Superior temporal gyrus (tissue), 1 donor: Measurements from ENCODE around the gene KRTAP1-5.
"Not testable (repeated sequence)": the region's sequence is repeated elsewhere in the genome, so short reads cannot be mapped to it uniquely, and the experiment has no call there.

Experiments used
- DNase-seq: peaks from one replicate; pipeline ENCODE4 v3.0.0-alpha.2; 2016; ENCODE audit errors: extremely low spot score

Gene KRTAP1-5

DNA sequence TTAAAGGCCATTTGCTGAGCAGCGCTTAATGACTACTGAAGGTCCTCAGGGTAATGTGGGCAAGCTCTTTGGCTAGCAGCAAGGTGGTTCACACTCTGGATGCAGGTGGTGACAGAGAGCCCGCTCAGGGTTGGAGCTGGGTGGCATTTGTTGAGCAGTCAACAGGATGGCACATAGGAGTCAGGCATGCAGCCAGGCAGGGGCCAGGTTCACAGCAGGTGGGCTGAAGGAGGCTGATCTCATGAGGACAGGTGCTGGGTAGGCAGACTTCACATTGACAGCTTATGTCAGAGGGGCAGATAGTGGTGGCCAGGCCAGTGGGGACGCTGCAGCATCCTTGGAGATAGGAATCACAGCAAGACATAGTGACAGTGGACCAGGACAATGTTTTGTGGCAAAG is 22.6 kb downstream of the KRTAP1-5 start:
- no peak for DNase-seq

DNA sequence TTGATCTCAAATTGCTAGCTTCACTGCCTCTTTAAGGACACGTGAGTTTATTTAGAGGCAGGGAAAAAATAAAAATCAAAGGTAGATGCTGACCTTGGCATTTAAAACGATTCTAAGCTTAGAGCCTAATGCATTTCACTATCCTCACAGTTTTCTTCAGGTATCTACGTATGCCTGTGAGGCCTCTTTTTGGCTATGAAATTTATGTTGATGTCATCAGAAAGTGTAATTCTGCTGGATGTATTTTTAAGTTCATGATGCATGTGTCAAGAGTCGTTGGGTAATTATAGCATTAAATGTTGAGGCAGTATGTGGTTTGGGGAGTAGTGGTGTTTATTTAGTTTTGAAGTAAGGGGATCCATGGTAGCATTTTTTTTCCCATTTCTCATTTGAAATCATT is 23.1 kb downstream of the KRTAP1-5 start:
- no peak for DNase-seq

DNA sequence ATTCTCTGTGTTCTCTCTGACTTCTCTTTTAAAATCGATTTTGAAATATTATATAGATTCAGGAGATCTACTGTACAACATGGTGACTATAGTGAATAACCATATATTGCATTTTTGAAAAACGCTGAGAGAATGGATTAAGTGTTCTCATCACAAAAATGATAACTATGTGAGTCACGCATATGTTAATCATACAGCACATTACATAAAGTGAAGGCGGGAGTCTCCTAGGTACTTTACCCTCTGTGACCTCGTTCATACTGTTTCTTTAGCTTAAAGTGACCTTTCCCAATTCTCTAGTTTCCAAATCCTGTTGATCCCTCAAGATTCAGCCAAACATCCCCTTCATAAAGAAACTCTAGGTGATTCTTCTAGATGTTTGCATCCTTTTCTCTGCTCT is 24.2 kb downstream of the KRTAP1-5 start:
- no peak for DNase-seq

DNA sequence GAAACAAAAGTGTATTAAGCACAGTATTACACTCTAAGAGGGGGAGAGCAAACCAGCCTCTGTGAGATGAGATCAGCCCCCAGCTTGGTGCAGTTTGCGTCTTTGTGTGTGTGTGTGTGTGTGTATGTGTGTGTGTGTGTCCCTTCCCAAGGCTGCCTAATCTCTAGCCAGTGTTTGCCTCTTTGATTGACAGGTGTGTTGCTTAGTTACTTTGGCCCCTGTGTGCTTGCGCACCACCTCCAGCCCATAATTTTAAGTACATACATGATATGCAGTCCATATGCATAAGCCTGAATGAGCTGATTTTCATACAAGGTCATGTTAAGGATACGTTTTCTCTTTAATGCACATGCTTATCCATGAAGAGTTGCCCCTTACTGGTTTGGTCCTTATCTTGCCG is 25.2 kb downstream of the KRTAP1-5 start:
- DNase-seq: no peak

DNA sequence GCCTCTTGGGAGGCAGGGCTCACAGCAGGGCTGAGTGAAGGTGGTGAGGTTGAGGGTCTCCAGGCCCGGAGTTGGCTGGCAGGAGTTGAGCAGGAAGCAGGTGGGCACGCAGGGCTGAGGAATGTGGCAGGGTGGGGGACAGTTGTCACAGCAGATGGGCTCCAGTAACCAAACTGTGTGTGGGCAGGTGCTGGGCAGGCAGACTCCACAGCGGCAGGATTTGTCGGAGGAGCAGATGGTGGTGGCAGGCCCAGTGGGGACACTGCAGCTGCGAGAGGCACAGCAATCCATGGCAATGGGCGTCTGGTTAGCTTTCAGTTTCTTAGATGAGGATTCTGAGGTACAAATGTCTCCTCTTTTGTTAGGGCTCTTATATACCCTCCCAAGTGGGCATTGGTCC is 27.4 kb downstream of the KRTAP1-5 start, which contains the start of gene KRTAP3-2:
Gene KRTAP3-2, minus strand, starts transcription at position 344 of the 400 bp plus-strand sequence. Its CDS starts 53 bp downstream, at position 291.
- not testable (repeated sequence) for DNase-seq

DNA sequence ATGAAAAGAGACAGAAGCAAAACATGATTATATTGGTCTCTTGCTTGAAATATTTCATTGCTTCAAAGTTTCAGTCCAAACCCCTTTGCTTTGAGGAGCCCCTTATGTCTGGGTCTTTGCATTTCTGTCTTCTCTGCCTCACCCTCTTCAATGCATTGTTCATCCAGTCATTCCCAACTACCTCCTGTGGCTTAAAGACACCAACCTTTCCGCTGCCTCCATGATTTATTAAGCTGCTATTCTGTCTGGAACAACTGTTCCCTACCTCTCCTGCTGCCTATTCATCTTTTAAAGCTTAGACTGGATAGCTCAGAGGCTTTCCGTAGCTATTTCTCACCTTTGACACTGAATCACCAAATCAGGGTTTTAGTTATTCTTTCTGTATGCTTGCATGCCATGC is 29.6 kb downstream of the KRTAP1-5 start:
- DNase-seq: no peak

DNA sequence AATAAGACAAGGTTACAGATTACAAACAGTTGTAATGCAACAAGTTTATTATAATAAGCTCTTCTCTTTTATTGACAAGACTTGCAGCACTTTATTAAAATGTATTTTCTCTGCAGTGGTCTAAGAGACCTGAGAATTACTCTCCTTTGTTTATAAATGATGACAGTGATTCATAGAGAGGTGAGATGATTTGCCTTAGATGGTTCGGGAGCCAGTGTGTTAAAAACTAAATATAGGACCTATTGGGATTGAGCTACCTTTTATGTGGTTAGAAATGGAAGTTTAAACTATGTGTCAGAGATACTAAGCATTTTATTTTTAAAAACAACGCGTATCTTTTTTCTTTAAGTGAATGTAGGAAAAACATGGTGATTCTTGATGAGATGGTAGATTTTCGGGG is 30.2 kb downstream of the KRTAP1-5 start:
- no peak for DNase-seq

DNA sequence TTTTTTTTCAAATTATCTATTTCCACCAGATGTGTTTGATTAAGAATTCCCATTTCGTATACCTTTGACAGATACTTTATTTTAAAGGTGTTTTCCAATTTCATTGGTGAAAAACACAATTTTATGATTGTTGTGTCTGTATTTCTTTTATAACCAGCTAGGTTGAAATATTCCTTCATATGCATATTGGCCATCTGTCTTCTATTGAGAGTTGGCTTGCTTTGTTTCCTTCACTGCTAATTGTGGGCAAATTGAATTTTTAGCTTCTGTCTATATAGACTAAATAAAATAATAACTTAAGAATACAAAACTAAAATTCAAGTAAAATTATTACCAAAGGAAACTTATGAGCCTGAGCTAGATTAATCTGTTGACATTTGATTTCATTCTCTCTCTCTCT is 31.9 kb downstream of the KRTAP1-5 start:
- DNase-seq: no peak

DNA sequence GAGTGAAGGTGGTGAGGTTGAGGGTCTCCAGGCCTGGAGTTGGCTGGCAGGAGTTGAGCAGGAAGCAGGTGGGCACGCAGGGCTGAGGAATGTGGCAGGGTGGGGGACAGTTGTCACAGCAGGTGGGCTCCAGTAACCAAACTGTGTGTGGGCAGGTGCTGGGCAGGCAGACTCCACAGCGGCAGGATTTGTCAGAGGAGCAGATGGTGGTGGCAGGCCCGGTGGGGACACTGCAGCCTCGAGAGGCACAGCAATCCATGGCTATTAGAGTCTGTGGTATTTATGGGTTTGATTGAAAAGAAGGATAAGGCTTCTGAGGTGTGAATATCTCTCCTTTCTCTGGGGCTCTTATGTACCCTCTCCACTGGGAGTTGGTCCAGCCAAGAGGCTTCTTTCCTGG is 33.2 kb downstream of the KRTAP1-5 start, which contains the start of gene KRTAP3-3:
Gene KRTAP3-3, minus strand, starts transcription at position 326 of the 400 bp plus-strand sequence. Its CDS starts 67 bp downstream, at position 259.
- DNase-seq: no peak

DNA sequence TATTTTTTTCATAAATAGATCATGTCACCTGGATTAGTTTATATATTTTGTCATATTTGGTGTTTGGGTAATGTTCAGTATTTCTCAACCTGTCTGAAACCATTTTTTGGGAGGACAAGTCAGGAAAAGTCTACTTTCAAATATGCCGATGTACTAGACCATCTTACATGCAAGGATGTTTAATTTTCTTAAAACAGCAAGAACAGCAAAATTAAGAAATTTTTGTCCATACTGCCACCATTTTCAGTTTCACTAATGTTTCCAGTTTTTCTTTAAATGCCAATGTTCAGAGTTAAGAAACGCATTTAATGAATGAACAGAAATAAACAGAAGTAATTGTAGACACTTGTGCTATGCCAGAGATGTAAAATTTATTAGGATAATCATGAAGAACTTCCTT is 33.9 kb downstream of the KRTAP1-5 start:
- no peak for DNase-seq

DNA sequence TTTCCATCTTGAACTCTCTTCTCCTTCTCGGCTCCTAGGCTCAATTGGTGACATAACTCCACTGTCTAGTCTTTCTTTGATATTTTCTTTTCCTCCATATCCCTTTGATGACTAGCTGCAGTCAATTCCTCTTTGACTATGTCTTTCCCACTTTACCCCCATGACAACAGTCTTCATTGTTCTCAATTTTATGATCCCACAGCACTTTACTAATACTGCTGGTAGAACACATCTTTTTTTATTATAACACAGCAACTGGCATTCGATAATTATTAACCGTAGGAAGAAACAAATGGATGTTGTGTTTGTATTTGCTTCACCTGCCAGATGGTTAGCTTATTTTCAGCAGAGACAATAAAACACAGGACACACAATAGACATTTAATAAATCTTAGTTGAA is 34.3 kb downstream of the KRTAP1-5 start:
- no peak for DNase-seq

DNA sequence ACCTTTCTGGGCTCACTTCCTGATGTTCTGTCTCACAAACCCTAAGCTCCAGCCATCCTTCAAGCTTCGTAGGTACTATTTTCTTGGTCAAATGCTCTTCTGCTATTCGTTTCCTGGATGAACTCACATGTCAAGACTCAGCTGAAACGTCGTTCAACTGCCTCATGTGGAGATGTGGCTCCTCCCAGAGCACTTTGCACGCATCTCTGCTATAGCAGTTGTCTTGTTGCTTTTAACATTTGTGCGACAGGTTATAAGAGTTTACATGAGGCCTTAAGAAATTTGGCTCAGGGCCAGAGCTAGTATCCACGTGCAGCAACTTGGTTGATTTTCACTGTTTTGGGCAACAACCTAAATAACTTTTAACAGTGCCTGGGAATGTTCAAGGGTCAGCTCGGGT is 40.1 kb downstream of the KRTAP1-5 start:
- DNase-seq: no peak

DNA sequence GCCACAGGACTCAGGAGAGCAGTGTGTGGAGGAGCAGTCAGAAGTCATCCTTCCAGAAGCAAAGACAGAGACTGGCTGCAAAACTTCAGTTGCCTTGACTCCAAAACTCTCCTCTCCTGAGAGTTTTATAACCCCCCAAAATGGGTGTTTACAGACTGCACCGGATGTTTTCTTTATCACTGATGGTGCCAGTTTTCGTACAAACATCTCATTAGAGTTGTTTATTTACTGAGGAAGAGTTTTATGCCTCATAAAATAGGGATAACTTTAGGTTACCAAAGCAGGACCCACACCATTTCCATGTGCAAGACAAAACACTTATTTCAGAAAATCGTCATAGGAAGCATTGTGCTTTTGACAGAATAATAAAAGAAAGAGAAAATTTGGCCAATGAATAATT is 42.8 kb downstream of the KRTAP1-5 start, which contains the start of gene KRT40:
Gene KRT40, minus strand, starts transcription at position 101 of the 400 bp plus-strand sequence. Its CDS starts 53 bp downstream, at position 48.
- no peak for DNase-seq

DNA sequence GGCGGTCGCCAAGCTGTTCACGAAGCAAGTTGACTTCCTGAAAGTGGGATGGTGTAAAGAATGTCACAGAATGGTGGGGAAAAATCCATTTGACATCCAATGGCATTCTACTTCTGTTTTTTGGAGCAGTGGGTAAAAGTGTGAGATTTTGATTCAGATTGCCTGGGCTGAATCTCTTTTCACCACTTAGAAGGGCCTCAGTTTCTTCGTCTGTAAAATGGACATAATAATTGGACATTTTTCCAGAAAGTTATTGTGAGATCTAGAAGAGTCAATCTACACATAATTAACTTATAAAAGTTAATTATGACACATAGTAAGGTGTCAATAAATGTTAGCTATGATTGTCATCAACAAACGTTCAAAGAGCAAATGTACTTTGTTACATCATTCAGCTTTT is 45.9 kb downstream of the KRTAP1-5 start:
- DNase-seq: no peak

DNA sequence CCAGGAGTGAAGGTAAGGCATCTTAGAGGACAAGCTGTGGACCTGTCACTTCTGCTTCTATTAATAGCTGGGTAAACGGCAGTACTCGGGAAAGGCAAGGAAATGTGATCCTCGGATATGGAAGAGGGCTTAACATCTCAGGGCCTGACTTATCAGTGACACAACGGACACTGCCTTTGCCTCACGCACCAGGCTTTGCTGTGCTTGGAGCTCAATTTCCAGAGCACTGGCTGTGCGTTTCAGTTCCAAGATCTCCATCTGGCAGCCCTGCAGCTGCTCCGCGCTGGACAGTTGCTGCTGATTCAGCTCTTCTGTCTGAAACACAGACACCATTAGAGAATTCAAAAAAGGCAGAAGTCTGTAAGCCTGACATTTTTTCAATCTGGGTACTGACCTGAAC is 46.4 kb downstream of the KRTAP1-5 start:
- DNase-seq: peak; percentile 68

DNA sequence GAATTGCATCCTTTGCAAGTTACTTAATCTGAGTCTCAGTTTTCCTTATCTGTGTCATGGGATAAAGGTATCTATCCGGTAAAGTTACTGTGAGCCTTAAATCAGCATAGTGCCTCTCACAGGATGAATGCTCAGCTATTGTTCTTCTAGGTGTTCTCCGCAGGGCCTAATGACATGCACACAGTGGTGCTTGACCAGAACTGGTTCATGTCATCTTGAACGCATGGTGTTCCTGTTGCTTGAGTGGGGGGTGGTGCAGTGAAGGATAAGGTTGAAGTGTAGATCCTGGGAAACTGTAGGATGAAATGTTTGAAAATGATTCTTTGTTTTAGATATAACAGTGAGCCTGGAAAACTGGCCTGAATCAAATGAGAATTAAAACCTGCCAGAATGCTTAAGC is 46.9 kb downstream of the KRTAP1-5 start:
- DNase-seq: no peak

DNA sequence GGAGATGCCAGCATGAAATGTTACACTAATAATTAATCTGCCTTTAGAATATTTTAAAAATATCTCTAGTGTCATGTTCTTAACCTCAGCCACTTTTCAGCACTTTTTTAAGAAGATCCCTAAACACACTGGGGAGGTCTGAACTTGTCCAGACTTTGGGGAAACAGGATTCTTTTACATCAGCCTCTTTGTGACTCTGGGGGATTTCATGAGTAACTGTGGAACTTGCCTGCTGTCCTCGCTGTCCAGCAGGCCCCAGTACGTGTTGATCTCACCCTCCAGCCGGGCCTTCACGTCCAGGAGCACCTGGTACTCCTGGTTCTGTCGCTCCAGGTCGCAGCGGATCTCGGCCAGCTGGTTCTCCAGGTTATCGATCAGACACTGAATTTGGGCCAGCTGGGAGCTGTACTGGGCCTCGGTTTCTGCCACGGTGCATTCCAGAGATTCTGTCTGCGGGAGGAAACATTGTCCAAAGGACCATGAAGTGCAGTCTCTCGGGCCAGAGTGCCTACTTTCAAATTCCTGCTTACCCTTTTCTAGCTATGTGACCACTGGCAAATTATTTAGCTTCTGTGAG is 48.3 kb downstream of the KRTAP1-5 start:
- no peak for DNase-seq
